Measurements from ENCODE around the gene PRM3.

PRM3 gene

DNA sequence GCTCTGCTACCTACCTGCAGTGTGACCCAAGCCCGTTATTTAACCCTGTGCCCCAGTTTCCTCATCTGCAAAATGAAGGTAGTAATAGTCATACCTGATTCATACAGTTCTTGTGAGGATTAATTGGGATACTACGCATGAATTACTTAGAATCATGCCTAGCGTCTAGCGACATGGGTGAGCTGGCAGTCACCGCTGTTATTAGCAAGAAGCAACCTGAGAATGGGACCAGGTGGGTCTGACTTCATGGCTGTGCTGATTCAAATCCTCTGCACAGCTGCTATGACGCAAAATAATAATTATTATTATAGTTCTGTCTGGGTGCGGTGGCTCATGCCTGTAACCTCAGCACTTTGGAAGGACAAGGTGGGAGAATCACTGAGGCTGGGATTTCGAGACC is 25.3 kb downstream of the PRM3 start:
- DNase-seq (ENCODE audit: low spot score) (no peak), FAIRE-seq (no peak)

- FAIRE-seq: no peak
- no peak for DNase-seq (ENCODE audit: low spot score)
These were observed 27.4 kb downstream of the PRM3 start for GRCh38 chr16:11245988-11246387.

DNA sequence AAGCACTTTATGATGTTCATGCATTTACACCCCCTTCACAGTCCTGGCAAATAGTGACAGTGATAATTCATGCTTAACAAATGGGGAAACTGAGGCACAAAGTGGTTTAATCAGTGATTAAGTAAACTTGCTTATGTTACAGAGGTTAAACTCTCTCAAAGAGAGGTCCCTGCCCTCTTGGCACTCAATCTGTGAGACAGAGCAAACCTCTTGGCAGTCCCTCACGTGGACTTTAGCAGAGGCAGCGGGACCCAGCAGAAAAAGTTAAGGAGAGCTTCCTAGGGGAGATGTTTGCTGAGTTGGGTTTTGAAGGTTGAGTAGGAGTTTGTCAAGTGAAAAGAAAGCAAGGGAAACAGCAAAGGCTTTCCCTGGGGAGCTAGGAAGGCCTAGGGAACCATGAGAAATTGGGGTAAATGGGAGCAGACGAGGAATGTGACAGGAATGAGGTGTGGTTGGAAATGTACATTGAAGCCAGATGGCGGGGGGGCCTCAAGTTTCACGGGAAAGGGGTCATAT is 28.1 kb downstream of the PRM3 start:
- no peak for FAIRE-seq

GRCh38 chr16:11242658-11243057 is 30.8 kb downstream of the PRM3 start:
- no peak for DNase-seq (ENCODE audit: low spot score)
- FAIRE-seq: no peak

More for the DNA sequence above, 28.1 kb downstream of the PRM3 start:
- DNase-seq (ENCODE audit: low spot score): no peak

DNA sequence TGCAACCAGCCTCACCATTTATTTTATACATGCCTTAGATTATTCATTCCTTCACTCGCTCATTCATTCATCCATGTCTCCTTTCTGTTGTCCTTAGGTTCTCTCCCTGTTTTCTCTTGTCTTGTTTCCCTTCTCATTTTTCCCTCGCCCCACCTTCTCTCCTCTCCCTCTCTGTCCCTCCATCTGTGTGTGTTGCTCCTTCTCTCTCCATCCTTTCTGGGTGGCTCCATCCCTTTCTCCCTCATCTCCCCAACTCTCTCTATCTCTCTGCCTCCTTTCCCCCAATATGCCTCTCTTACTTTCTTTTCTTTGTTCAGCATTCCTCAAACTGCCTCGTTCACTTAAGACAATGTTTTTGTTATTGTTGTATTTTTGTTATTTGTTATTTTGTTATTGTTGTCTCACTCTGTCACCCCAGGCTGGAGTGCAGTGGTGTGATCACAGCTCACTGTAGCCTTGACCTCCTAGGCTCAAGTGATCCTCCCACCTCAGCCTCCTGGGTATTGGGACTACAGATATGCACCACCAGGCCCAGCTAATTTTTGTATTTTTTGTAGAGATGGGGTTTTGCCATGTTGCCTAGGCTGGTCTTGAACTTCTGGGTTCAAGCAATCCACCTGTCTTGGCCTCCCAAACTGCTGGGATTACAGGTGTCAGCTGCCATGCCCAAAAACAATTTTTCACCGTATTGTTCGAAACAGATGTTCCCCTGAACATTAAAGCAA is 31.8 kb downstream of the PRM3 start:
- DNase-seq (ENCODE audit: low spot score) (no peak), FAIRE-seq (no peak)

DNA sequence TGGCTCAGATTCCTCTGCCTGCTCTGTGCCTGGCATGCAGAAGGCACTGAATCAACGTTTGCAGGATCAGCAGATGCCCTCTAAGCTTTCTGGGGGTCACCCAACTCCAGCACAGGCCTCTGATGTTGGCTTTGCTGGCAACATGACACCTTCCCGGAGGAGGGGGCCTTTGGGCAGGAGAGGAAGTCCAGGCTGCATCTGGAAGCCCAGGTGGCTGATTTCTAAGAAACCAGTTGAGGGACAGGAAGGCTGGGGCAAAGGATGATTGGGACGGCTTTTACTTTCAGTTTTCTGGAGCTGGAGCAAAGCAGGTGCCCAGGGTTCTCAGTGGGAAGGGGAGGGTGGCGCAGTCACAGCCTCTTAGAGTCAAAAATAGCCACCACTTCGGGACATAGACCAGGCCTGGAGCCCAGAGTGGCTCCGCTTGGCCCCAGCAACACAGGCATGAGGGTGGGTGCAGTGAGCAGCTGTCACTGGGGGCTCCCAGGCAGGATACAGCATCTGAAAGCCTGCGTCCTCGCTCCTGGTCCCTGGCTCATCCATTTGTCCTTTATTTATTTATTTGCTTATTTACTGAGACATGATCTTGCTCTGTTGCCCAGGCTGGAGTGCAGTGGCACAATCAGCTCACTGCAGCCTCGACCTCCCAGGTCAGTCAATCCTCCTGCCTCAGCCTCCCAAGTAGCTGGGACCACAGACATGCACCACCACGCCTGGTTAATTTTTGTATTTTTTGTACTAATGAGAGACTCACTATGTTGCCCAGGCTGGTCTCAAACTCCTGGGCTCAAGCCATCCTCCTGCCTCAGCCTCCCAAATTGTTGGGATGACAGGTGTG is 32.6 kb downstream of the PRM3 start:
- DNase-seq (ENCODE audit: low spot score) (no peak), FAIRE-seq (no peak)

- no peak for FAIRE-seq
- DNase-seq (ENCODE audit: low spot score): no peak
These were observed 33.5 kb downstream of the PRM3 start for GRCh38 chr16:11239644-11240632.

DNA sequence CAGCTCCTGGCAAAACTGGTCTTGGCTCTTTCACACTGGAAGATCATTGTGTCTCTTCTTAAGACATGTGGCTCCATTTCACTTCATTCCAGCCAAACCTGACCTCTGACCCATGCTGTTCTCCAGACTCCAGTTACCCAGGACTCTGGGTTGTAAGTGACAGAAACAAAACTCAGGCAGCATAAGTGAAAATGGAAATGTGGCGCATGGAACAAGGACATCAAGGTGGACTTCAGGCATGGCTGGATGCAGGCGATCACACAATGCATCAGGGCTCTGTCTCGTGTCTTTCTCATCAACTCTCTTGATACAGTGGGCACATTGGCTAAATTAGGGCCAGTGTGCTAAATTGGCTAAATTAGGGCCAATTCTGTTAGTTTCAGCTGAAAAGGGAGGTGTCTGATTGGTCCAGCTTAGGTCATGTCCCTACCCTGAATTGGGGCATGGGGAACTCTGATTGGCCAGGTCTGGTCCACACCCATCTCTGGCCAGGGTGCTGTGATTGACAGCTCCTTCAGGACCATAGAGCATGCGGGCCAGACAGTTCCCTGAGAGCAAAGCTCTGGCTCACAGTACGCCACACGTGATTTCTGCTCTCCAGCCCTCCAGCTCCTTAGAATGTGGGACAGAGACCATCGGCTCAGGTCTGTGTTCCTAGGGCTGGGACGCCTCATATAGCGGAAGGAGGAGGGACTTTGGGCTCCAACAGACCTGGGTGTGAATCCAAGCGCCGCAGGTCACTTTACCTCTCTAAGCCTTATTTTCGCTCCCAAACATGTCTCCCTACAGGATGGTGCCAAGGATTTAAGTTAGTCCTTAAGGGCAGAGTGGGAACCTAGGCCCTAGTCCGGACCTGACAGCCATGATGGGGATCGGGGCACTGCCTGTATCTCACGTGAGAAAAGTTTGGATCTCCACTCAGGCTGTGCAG is 34.9 kb downstream of the PRM3 start:
- DNase-seq (ENCODE audit: low spot score) (no peak), FAIRE-seq (no peak)

- FAIRE-seq (no peak), DNase-seq (ENCODE audit: low spot score) (no peak)
These were observed 36.8 kb downstream of the PRM3 start for GRCh38 chr16:11236461-11237254.

DNA sequence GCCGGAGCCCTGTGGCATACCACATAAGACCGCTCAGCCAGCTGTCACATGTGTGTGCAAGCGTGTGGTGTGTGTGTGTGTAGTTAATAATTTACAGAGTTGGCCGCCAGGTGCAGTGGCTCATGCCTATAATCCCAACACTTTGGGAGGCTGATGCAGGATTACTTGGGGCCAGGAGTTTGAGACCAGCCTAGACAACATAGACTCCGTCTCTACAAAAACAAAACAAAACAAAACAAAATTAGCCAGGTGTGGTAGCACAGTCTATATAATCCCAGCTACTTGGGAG is 37.8 kb downstream of the PRM3 start:
- no peak for FAIRE-seq
- no peak for DNase-seq (ENCODE audit: low spot score)

- no peak for FAIRE-seq
- DNase-seq (ENCODE audit: low spot score): no peak
These were observed 38.3 kb downstream of the PRM3 start for GRCh38 chr16:11234884-11235702.

DNA sequence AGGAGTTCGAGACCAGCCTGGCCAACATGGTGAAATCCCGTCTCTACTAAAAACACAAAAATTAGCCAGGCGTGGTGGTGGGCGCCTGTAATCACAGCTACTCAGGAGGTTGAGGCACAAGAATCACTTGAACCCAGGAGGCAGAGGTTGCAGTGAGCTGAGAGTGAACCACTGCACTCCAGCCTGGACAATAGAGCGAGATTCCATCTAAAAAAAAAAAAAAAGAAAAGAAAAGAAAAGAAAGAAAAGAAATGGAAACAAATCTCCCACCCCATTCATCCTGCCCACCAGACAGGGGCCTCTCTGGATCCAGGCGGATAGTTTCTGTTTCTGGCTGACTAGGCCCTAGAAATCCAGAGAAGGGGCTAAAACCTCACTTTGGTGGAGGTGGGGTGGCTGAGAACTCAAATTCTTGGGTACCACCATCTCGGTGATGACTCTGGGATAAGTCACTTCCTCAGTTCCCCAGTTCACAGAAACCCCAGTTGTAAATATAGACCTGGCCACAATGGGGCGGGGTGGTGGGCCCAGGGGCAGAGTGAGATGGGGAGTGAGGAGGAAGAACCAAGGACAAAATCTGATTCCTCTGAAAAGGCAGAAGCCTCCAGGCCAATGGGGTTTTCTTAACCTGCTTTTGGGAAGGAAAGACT is 39.6 kb downstream of the PRM3 start:
- no peak for FAIRE-seq
- no peak for DNase-seq (ENCODE audit: low spot score)

- DNase-seq (ENCODE audit: low spot score) (no peak), FAIRE-seq (no peak)
These were observed 40.3 kb downstream of the PRM3 start for GRCh38 chr16:11232852-11233726.

GRCh38 chr16:11232302-11232851 is 41.1 kb downstream of the PRM3 start:
- FAIRE-seq: no peak

DNA sequence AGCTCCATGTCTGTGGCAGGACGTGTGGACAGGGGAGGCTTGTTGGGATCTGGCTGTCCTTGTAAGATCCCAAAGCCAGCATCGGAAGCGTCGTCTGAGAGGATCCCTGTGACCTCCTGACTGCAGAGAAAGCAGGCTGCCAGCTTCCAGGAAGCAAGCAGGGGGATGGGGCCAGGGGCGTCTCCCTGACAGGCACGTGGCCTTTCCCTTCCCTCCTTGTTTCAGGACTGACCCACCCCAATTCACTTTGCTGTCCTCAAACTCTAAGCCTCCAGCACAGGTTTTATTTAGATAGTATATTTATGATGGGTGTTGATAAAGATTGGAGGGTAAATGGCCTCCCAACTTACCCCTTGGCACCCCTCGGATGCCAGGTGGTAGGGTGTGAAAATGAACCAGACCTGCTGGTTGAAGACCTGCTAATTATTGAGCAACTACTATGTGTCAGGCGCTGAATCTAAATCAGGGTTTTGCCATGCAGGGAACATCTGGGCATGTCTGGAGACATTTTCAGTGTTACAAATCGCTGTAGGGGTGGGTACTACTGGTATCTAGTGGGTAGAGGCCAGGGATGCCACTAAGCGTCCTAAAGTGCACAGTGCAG is 42.0 kb downstream of the PRM3 start:
- FAIRE-seq (no peak), DNase-seq (ENCODE audit: low spot score) (no peak)

More at GRCh38 chr16:11232302-11232851, 41.1 kb downstream of the PRM3 start:
- DNase-seq (ENCODE audit: low spot score): no peak

GRCh38 chr16:11229906-11230305 is 43.5 kb downstream of the PRM3 start:
- no peak for FAIRE-seq

DNA sequence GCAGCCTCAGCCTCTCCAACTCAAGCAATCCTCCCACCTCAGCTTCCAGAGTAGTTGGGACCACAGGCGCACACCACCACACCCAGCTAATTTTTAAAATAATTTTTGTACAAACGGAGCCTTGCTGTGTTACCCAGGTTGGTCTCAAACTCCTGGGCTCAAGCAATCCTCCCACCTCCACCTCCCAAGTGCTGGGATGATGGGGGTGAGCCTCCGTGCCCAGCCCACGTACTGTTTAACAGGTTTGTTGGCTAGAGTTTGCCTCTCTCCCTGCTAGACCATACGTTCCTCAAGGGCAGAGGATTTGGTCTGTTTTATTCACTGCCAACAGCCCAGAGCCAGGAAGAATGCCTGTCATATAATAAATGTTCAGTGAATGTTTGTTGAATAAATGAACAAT is 44.0 kb downstream of the PRM3 start:
- DNase-seq (ENCODE audit: low spot score) (no peak), FAIRE-seq (no peak)

More at GRCh38 chr16:11229906-11230305, 43.5 kb downstream of the PRM3 start:
- DNase-seq (ENCODE audit: low spot score): no peak
